HG02840 (cell line): ENCODE measurements around the gene DIO3.

Source experiments
- ATAC-seq: cut with Tn5 transposase; IDR thresholded peaks from one replicate; pipeline ENCODE4 v1.9.1; 2021; ENCODE audit warnings: mild to moderate bottlenecking, moderate library complexity, moderate number of reproducible peaks; ENCODE audit not compliant: unreplicated experiment, low FRiP score

DIO3 gene

GRCh38 chr14:101561145-101561896, at the start of gene DIO3:
DIO3 (plus strand) TSS chr14:101561495.
- no peak for ATAC-seq

DNA sequence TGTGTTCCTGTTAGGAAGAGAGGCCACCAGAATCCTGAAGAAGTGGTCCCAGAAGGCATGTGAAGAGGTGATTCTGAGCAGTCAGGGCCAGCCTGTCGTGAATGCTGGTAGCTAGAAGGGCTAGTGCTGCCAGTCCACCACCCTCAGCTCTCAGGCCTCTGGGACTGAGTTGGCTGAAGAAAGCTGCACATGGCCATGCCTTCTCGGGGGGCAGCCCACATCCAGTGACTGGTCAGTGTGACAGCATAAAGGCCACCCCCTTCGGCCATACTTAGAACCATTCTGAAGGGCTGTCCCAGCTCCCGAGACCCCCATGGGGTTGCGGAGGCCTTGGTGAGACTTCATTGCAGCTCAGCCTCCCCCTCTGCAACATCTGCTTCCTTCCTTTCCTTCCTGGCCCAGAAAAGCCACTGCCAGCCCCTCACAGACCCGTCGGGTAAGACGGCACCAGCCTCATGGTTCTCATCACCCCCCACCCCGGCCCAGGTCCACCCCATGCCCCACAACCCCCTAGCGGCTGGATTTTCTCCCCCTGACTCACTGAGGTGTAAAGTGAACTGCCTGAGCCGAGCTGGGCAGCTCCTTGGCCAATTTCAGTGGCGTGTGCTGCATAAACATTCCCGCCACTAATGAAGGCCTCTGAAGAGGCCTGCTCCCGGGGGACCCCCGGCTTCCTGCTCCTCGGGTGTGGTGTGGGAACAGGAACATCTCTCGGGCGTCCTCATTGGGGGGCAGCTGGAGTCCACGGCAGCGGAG, 49.5 kb upstream of the DIO3 start:
- no peak for ATAC-seq

- no peak for ATAC-seq
These were observed 49.0 kb upstream of the DIO3 start for GRCh38 chr14:101512376-101512695.

DNA sequence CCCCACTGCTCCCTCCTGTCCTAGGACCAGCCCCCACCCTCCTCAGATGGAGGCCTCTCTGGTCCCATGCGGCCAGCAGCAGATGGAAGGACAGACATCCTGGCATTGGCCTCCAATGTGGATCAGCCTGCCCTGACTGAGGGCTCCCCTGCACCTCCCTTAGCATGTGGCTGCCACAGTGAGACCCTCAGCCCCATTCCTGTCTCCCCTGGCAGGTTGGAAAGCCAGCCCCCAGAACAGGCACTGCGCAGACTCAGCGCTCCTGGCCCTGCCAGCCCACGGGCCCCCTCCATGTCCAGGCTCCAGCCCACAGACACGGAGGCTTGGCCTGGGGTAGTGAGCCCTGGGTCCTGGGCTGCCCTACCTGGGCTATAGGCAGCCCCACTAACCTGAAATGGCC, 47.2 kb upstream of the DIO3 start:
- ATAC-seq, result no peak

GRCh38 chr14:101516401-101516800, 44.9 kb upstream of the DIO3 start:
- no peak for ATAC-seq

DNA sequence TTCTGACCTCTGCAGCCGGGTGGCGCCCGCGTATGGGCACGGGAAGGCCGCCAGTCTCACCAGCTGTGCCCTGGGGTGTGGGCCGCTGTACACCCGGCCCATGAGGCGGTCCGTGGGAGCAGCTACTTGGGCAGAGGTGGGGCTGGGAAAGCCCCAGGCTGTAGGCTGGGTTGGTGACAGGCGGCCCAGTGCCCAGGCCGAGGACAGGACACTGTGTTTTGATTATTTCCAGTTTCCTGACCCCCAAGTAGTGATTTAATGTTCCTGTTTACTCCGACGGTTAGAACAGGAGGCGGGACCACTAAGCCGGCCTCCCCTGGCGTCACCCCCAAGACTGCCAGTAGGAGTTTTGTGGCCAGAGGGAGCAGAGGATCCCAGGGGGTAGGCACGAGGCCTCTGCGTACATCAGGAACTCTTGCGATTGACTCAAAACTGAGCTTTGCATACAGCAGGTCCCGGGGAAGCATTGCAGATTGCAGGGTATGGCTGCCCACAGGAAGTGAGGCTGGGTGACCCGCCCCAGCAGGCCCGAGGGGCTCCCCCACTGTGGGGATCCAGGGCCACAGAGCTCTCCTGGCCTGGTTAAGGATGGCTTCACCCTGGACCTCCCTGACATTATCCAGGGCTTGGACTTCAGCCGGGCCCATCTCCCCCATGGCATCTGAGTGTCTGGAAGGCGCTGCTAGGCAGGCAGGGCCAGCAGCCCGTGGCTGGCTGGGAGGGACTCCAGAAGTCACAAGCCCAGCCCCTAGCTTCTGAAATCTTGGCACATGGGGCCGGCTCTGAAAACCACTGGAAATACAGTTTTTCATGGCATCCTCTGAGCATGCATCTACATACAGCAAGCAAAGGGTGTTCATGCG, 42.5 kb upstream of the DIO3 start:
- no peak for ATAC-seq

GRCh38 chr14:101520621-101521472, 40.4 kb upstream of the DIO3 start:
- no peak for ATAC-seq

DNA sequence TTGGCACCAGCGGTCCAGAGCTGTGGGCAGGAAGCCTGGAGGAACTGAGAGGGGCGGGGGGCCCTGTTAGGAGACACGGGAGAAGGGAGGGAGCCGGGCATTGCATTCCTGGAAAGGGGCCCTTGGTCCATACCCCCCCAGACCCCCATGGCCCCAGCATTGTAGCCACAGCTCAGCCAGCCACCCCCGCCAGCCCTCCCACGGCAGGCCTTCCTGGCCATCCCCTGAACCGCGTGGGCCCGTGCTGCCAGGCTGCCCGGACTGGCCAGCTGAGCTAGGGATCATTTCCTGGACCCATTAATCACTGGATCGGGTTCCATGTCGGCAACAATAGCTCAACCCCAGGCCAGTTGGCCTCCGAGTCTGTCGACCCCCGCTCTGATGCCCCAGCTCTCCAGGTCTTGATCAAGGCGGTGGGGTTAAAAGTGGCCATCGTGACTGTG, 39.8 kb upstream of the DIO3 start:
- ATAC-seq, result no peak

- ATAC-seq, result no peak
These were observed 39.3 kb upstream of the DIO3 start for GRCh38 chr14:101521978-101522377.

DNA sequence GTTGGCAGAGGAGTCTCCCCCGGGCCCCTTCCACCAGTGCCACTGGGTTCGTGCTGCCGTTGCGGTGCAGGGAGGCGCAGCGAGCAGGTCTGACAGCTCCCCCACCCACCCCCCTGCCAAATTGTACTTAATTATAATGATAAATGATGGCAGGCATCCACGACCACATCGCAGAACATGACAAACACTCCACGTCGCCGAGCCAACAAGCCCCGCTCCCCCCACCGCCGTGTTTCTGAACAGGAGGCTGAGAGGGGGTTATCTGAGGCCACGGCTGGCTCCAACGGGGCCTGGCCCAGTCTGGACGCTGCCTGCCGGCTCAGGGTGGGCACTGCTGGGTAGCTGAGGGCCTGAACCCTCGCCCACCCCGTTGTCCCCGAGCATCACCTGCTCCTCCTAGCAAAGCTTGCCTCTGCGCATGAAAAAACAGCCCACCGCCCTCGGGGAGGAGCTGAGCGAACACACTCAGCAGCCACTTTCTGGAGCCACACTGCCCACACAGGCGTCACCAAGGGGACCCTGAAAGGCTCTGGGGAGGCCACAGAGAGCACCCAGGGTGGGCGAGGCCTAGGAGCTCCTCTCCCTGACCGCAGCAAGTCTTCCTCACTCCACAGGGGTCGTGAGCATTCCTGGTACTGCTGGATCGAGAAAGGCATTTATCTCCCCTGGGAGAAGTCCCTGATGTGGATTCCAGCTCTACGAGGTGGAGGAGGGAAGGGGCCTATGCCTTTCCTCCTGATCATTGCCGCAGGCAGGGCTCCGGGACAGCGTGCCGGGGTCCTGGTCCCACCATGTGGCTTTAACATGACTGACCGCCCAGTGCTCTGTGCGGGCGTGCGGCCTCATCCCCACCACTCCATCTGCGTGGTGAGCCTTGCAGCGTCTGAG, 35.4 kb upstream of the DIO3 start:
- ATAC-seq, result no peak

DNA sequence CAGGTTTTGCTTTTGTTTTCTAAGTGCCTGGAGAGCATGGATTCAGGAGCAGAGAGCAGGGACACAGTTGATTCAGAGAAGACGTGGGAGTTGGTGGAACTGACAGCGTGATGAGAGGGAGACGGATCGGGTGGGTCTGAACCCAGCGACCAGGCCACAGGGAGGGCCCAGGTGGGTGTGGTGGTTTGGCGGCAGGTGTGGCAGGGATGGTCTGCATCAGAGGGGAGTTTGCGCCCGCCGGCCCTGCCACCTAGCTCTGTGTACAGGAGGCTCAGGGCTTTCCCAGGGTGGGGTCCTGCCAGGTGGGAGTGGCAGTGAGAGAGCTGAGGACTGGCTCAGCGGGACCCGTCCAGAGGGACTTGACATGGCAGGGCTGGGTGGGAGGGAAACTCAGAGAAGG, 33.3 kb upstream of the DIO3 start:
- ATAC-seq, result no peak

- ATAC-seq, result no peak
These were observed 32.2 kb upstream of the DIO3 start for GRCh38 chr14:101529079-101529478.

GRCh38 chr14:101534198-101534597, 27.1 kb upstream of the DIO3 start:
- ATAC-seq, result no peak

DNA sequence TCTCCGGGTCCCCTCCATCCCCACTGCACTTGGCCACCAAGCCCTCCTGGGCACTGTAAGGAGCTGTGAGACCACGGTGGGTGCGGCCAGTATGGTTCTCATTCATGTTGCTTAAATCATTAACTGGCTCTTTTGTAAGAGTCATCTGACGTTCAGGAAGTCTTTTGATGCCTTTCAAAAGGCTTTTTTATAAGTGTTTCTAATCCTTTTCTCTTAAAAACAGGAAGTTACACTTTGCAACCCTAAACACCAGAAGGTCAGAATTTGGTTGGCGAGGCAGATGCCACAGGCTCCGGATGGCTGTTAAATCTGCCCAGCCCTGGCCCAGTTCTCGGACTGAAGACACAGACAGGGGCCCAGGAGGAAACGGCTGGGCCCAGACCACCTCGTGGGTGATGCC, 26.1 kb upstream of the DIO3 start:
- no peak for ATAC-seq

DNA sequence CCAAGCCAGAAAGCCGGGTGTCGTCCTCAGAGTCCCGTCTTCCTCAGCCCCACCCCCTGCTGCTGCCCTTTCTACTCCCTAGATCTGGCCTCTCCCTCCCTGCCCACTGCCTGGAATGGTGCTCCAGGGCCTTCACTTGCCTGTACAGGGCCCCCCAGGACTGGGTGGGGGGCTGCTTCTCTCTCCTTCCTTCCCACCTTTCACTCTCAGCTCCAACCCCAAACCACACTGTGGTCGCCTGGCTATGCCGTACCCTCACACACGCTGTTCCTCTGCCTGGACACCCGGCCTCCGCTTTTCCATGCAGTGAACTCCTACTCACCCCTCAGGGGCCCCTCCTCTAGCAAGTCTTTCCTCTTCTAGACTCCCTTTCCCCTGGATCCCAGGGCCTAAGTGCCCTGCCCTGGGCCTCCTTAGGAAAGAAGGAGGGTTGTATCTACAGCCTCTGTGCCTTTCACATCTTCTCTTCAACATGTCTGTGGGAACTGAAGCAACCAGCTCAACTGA, 25.5 kb upstream of the DIO3 start:
- no peak for ATAC-seq

DNA sequence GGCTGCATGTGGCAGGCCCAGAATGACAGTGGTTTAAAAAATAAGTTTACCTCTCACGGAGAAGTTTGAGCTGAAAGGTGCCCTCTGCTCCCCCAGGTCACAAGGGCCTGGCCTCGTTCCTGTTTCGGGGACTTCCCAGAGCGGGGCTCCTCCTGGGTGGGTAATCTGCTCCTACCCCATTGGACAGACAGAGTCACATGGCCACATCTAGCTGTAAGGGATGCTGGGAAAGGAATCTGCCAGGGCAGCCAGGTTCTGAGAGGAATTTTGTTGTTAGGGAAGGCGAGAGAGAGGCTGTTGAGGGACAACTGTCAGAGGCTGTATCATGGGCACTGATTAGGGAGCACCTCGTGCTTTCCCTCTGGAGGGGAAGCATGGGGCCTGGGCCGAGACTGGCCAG, 24.0 kb upstream of the DIO3 start:
- no peak for ATAC-seq

- no peak for ATAC-seq
These were observed 22.4 kb upstream of the DIO3 start for GRCh38 chr14:101538878-101539277.

- no peak for ATAC-seq
These were observed 21.4 kb upstream of the DIO3 start for GRCh38 chr14:101539880-101540279.
